ENCODE measurements around the gene ANGPTL4. TPM values are rescaled to one million over a fixed set of nuclear protein-coding genes. Genes with fewer than 3 reads are reported as not detected.

Gene ANGPTL4
- total and polyA plus RNA-seq, 2 of the 13 experiments (the other 11 are each of a cell fraction or from before 2014, with no cell fraction given) = 0.80 to 21.7 TPM

DNA sequence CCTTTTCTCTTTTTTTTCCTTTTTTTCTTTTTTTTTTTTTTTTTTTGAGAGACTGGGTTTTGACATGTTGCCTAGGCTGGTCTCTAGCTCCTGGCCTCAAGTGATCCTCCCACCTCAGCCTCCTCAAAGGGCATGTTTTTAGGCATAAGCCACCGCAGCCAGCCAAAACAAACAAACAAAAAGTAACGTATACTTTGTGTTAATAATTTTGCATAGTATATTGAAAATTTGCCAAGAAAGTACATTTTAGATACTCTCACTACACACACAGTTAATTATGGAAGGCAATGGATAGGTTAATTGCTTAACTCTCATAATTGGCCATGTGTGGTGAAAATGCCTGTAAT lies 24.6 kb downstream of the ANGPTL4 start (continued):
- TF ChIP-seq KDM2A (CRISPR knock-in tag; IDR thresholded peaks at IDR 0.05; ENCODE audit: borderline replicate concordance, low read depth) = no peak
- TF ChIP-seq, protein P1, sequence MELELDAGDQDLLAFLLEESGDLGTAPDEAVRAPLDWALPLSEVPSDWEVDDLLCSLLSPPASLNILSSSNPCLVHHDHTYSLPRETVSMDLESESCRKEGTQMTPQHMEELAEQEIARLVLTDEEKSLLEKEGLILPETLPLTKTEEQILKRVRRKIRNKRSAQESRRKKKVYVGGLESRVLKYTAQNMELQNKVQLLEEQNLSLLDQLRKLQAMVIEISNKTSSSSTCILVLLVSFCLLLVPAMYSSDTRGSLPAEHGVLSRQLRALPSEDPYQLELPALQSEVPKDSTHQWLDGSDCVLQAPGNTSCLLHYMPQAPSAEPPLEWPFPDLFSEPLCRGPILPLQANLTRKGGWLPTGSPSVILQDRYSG (CRISPR knock-in tag; IDR thresholded peaks at IDR 0.05) = no peak
- TF ChIP-seq, protein P2, sequence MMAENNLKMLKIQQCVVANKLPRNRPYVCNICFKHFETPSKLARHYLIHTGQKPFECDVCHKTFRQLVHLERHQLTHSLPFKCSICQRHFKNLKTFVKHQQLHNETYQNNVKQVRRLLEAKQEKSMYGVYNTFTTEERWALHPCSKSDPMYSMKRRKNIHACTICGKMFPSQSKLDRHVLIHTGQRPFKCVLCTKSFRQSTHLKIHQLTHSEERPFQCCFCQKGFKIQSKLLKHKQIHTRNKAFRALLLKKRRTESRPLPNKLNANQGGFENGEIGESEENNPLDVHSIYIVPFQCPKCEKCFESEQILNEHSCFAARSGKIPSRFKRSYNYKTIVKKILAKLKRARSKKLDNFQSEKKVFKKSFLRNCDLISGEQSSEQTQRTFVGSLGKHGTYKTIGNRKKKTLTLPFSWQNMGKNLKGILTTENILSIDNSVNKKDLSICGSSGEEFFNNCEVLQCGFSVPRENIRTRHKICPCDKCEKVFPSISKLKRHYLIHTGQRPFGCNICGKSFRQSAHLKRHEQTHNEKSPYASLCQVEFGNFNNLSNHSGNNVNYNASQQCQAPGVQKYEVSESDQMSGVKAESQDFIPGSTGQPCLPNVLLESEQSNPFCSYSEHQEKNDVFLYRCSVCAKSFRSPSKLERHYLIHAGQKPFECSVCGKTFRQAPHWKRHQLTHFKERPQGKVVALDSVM (CRISPR knock-in tag; IDR thresholded peaks at IDR 0.05) = peak; percentile 93

DNA sequence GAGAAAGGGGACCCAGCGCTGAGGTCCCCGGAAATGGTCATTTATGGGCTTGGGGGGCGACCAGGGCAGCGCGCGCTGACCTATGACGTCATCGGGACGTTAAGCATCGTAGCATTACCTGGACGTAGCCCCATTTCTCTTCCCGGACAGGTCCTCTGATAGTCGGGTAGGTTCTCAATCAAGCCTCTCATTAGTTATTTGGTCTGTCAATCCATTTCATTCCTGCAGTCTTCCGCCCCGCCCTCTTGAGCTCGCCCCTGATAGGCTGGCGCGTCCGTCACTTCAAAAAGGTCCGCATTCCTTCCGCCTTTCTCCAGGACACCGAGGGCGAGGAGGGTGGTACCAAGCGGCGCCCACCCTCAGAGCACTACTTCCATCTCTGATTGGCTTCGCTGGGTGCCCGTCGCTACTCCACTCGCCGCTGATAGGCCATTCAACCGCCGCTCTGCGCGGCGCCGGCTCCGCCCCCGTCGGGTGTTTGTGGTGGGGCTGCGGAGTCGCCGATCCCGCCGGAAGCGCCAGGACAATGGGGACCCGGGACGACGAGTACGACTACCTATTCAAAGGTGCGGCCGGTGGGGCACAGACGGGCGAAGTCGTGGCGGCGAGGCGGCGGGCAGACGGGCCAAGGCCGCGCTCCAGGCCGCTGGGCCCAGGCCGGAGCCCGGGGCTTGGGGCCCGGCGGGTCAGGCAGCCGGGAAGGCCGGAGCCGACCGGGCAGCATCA lies 26.1 kb downstream of the ANGPTL4 start, which contains the start of gene RAB11B:
Gene RAB11B (plus strand): TSS at position 470 of the 726 bp plus-strand sequence. CDS start 57 bp downstream, at position 527.
- CTCF ChIA-PET (ENCODE audit: low intra/inter-chr PET ratio, low total read pairs) = interaction anchor here (1.4 kb wide), 1 partner anchor 36 kb away, joined by 3 read pairs; no protein-coding TSS in a partner anchor
- TF ChIP-seq ZNF614 (CRISPR knock-in tag; IDR thresholded peaks at IDR 0.05; ENCODE audit: borderline replicate concordance) (no peak), FOSL2 (CRISPR knock-in tag; IDR thresholded peaks at IDR 0.05) (peak; percentile 57; the same call in 1 of the 2 replicates), SMARCE1 (IDR thresholded peaks at IDR 0.05; ENCODE audit: borderline replicate concordance) (no peak), HHEX (CRISPR knock-in tag; IDR thresholded peaks at IDR 0.05) (no peak), ZNF782 (CRISPR knock-in tag; IDR thresholded peaks at IDR 0.05; ENCODE audit: borderline replicate concordance) (no peak), NR2F6 (IDR thresholded peaks at IDR 0.05) (peak; percentile 59; the same call in 1 of the 2 replicates), NR2F6 (CRISPR knock-in tag; IDR thresholded peaks at IDR 0.05) (peak; percentile 70), GABPA (IDR thresholded peaks at IDR 0.05; ENCODE audit: low read depth, low read length) (peak; percentile 78), GABPA (CRISPR knock-in tag; IDR thresholded peaks at IDR 0.05; ENCODE audit: low read depth) (peak; percentile 92), ZNF552 (CRISPR knock-in tag; IDR thresholded peaks at IDR 0.05; ENCODE audit: borderline replicate concordance) (no peak), ZNF335 (CRISPR knock-in tag; IDR thresholded peaks at IDR 0.05) (peak; percentile 57; the same call in 1 of the 2 replicates), ZNF496 (CRISPR knock-in tag; IDR thresholded peaks at IDR 0.05; ENCODE audit: insufficient replicate concordance) (no peak), LCORL (IDR thresholded peaks at IDR 0.05) (no peak), LCORL (CRISPR knock-in tag; IDR thresholded peaks at IDR 0.05) (no peak), DPF2 (CRISPR knock-in tag; IDR thresholded peaks at IDR 0.05; ENCODE audit: borderline replicate concordance, low read depth) (no peak)
- TF ChIP-seq, protein P3, sequence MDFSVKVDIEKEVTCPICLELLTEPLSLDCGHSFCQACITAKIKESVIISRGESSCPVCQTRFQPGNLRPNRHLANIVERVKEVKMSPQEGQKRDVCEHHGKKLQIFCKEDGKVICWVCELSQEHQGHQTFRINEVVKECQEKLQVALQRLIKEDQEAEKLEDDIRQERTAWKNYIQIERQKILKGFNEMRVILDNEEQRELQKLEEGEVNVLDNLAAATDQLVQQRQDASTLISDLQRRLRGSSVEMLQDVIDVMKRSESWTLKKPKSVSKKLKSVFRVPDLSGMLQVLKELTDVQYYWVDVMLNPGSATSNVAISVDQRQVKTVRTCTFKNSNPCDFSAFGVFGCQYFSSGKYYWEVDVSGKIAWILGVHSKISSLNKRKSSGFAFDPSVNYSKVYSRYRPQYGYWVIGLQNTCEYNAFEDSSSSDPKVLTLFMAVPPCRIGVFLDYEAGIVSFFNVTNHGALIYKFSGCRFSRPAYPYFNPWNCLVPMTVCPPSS (IDR thresholded peaks at IDR 0.05) = no peak

More for the DNA sequence above, 26.1 kb downstream of the ANGPTL4 start, which contains the start of gene RAB11B:
- Histone ChIP-seq H3K27me3 (ENCODE audit: control insufficient read depth in 1 of 2, insufficient read depth in 2 of 2, low read length in 2 of 2) (no peaks in the 10 kb centered on the region), H3K79me2 (ENCODE audit: insufficient read depth, low read length) (peaks cover 31% of the 10 kb centered on the region), H4K20me1 (ENCODE audit: insufficient read depth, low read length) (peaks cover 9% of the 10 kb centered on the region), H3K4me2 (ENCODE audit: low read depth, low read length) (peak within 1 kb of the TSS; percentile 95), H3K9me3 (ENCODE audit: low read length) (no peaks in the 10 kb centered on the region), H3K27ac (ENCODE audit: extremely low read length, insufficient read depth, low read length) (peak within 1 kb of the TSS; percentile 96), H3K4me1 (ENCODE audit: insufficient read depth, low read length) (peaks cover 87% of the 10 kb centered on the region), H3K4me3 (replicated peaks in 1 of 3; ENCODE audit: insufficient read depth in 1 of 3, low read depth in 2 of 3, low read length in 3 of 3) (peak within 1 kb of the TSS; percentile 84 to 86 (median 85)), H3K9ac (ENCODE audit: insufficient read depth, low read depth, low read length) (peak within 1 kb of the TSS; percentile 100), H2AFZ (ENCODE audit: low read length) (no peak within 1 kb of the TSS), H3K36me3 (replicated peaks in 1 of 2; ENCODE audit: control insufficient read depth in 1 of 2, insufficient read depth in 2 of 2, low read length in 2 of 2) (no peaks in the 10 kb centered on the region)
- POLR2A ChIA-PET = interaction anchor here (0.6 to 3.0 kb wide), 26 partner anchors 8 to 136 kb away, joined by 3 to 41 read pairs (median 6); partner anchors contain the start of genes ANGPTL4, HNRNPM, MARCHF2 and NDUFA7
- intact Hi-C loops (cut with micrococcal nuclease; ENCODE audit: unreplicated experiment) (no loop called here), in situ Hi-C loops (cut with HindIII; ENCODE audit: extremely low pct_ligation_motif_present, low pct_unique_long_range_greater_than_20kb) (no loop called here)
- peak; percentile 92 for ATAC-seq
- peak; percentile 99 for DNase-seq (ENCODE audit: low spot score)
- BruUV-seq (replicated peaks) = no TSS peak
- FAIRE-seq = peak; percentile 97
- 6% methylated on average over 16 of the region's 70 CpGs for WGBS (ENCODE audit: low lambda C conversion rate)
